Natural killer cell (primary cell): ENCODE data around the gene STK25. TPM values are rescaled to one million over a fixed set of nuclear protein-coding genes. Genes with fewer than 3 reads are reported as not detected.

Experiments
- ATAC-seq, 3 donors: fragments of 150-1000 bp in 2 of 3; fragments of 200-7000 bp in 1 of 3; cut with Tn5 transposase; 1 replicate in 1 of 3; 2 replicates in 2 of 3; pipeline ENCODE4 v1.10.0; 2021; ENCODE audit warnings: mild to moderate bottlenecking in 2 of 3, moderate library complexity in 2 of 3
- DNase-seq, 2 donors: peaks; one replicate each; pipeline versions ENCODE4 v3.0.0 to v3.0.0-alpha.2; 2013 to 2021; ENCODE audit warnings: mixed read lengths in 1 of 2
- H3K27ac ChIP-seq: one replicate; pipeline ENCODE4 v1.5.1; 2013; ENCODE audit warnings: mild to moderate bottlenecking, low read length
- H3K27me3 ChIP-seq: one replicate; pipeline ENCODE4 v1.6.1; 2013; ENCODE audit warnings: low read length; ENCODE audit not compliant: control insufficient read depth, insufficient read depth
- H3K36me3 ChIP-seq: one replicate; pipeline ENCODE4 v1.6.1; 2013; ENCODE audit warnings: low read length; ENCODE audit not compliant: control insufficient read depth, insufficient read depth
- H3K4me1 ChIP-seq: one replicate; pipeline ENCODE4 v1.6.1; 2013; ENCODE audit warnings: low read length; ENCODE audit not compliant: control insufficient read depth, insufficient read depth
- H3K4me3 ChIP-seq: one replicate; pipeline ENCODE4 v1.5.1; 2013; ENCODE audit warnings: low read length
- H3K9me3 ChIP-seq: one replicate; pipeline ENCODE4 v1.6.1; 2013; ENCODE audit warnings: low read length; ENCODE audit not compliant: control insufficient read depth, insufficient read depth
- H3K27ac Mint-ChIP-seq, 2 donors: one replicate each; pipeline ENCODE4 v1.8.0; 2022; ENCODE audit warnings: mild to moderate bottlenecking in 2 of 2, mixed read lengths in 2 of 2, moderate library complexity in 1 of 2
- H3K27me3 Mint-ChIP-seq, 2 donors: one replicate each; pipeline ENCODE4 v1.8.0; 2022; ENCODE audit warnings: low read depth in 2 of 2, mixed read lengths in 2 of 2
- H3K36me3 Mint-ChIP-seq: one replicate; pipeline ENCODE4 v1.8.0; 2022; ENCODE audit warnings: mixed read lengths
- H3K4me1 Mint-ChIP-seq, 2 donors: one replicate each; pipeline ENCODE4 v1.8.0; 2022; ENCODE audit warnings: mixed read lengths in 2 of 2
- H3K4me3 Mint-ChIP-seq: one replicate; pipeline ENCODE4 v1.8.0; 2022; ENCODE audit warnings: mild to moderate bottlenecking, moderate library complexity, mixed read lengths
- H3K9me3 Mint-ChIP-seq, 2 donors: one replicate each; pipeline ENCODE4 v1.8.0; 2022; ENCODE audit warnings: mixed read lengths in 2 of 2
- WGBS: methylation state at CpG from one replicate; pipeline ENCODE4 v1.1.7; 2013; ENCODE audit warnings: missing lambda C conversion rate; ENCODE audit not compliant: insufficient coverage; 5-methylcytosine and 5-hydroxymethylcytosine counted together
- intact Hi-C: fragments of 100-400 bp; cut with micrococcal nuclease; formaldehyde crosslinking; loops from one replicate; pipeline ENCODE4 v1.14.2; 2022
- total RNA-seq, 4 donors: library from RNA; stranded (reverse); fragments of 120-200 nt in 1 of 4; gene quantifications; one replicate each; pipeline versions ENCODE4 v1.2.3 to v1.2.4, GENCODE V29; 2013 to 2022
- TF ChIP-seq, protein P1 (sequence below): fragments of 200-600 bp; IDR thresholded peaks from one replicate; pipeline ENCODE4 v1.8.0; 2022; ENCODE audit warnings: antibody characterized with exemption

The STK25 gene
- total RNA-seq, 3 donors from 2014 or later (not counting 1 experiment from before 2014, with no cell fraction given) = 110 to 140 (median 135) TPM

DNA sequence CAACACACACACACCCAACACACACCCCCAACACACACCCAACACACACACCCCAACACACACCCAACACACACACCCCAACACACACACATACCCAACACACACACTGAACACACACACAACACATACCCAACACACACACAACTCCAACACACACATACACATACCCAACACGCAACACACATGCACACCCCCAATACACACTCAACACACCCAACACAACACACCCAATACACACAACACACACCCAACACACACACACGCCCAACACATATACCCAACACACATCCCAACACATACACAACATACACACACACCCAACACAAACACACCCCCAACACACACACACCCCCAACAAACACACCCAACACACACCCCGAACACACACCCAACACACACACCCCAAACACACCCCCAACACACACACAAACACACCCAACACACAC, 8.2 kb upstream of the STK25 start:
- H3K4me1 Mint-ChIP-seq = peaks cover 22 to 32% of the 10 kb centered on the region in 2 donors
- Histone ChIP-seq H3K4me1 (peaks cover 10% of the 10 kb centered on the region), H3K27me3 (no peaks in the 10 kb centered on the region), H3K27ac (no peak overlapping the region), H3K9me3 (no peaks in the 10 kb centered on the region), H3K36me3 (no peaks in the 10 kb centered on the region), H3K4me3 (no peak overlapping the region)
- ATAC-seq (no peak), DNase-seq (no peak)
- H3K36me3 Mint-ChIP-seq = no peaks in the 10 kb centered on the region
- peaks cover 0 to 3% of the 10 kb centered on the region in 2 donors for H3K27me3 Mint-ChIP-seq
- peak overlapping the region in 1 of 2 donors; percentile 67 for H3K27ac Mint-ChIP-seq
- no peak overlapping the region for H3K4me3 Mint-ChIP-seq
- peaks cover 4 to 7% of the 10 kb centered on the region in 2 donors for H3K9me3 Mint-ChIP-seq
- TF ChIP-seq, protein P1, sequence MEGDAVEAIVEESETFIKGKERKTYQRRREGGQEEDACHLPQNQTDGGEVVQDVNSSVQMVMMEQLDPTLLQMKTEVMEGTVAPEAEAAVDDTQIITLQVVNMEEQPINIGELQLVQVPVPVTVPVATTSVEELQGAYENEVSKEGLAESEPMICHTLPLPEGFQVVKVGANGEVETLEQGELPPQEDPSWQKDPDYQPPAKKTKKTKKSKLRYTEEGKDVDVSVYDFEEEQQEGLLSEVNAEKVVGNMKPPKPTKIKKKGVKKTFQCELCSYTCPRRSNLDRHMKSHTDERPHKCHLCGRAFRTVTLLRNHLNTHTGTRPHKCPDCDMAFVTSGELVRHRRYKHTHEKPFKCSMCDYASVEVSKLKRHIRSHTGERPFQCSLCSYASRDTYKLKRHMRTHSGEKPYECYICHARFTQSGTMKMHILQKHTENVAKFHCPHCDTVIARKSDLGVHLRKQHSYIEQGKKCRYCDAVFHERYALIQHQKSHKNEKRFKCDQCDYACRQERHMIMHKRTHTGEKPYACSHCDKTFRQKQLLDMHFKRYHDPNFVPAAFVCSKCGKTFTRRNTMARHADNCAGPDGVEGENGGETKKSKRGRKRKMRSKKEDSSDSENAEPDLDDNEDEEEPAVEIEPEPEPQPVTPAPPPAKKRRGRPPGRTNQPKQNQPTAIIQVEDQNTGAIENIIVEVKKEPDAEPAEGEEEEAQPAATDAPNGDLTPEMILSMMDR = no peak
- 94% methylated on average over 3 of the region's 3 CpGs for WGBS
- intact Hi-C loops = no loop called here

DNA sequence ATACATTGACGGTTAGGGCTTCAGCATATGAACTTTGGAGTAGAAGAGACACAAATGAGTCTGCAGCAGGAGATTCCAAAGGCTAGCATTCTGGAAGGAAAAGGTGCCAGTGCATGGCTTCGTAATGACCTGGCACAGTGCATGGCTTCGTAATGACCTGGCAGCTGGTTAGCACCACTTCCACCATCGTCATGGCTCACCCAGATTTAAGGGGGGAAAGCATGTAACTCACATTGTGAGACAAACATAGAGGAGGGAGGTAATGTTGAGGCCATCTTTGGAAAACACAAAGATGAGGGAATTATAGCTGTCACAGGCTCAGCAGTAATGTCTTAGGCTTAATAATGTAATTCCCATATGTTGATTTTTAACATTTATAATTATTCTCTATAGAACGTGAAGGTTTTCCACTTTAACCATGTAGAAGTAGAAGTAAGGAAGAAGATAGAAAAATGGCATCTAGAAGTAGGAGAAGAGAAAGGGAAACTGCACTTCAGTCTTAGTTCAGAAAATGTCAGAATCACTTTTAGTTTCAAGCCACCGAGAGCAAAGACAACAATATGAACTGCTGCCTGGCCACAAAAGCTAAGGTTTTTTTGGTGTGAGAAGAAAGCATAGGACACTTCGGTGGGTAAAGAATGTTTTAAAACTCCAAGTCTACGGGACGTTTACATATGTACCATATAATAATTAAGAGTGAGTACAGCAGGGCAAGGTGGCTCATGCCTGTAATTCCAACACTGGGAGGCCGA, 6.8 kb upstream of the STK25 start:
- Histone ChIP-seq H3K36me3 (no peaks in the 10 kb centered on the region), H3K4me3 (no peak overlapping the region), H3K9me3 (no peaks in the 10 kb centered on the region), H3K4me1 (peaks cover 4% of the 10 kb centered on the region), H3K27me3 (no peaks in the 10 kb centered on the region), H3K27ac (no peak overlapping the region)
- Mint-ChIP-seq H3K27ac (peak overlapping the region; percentile 77 to 80), H3K36me3 (no peaks in the 10 kb centered on the region), H3K9me3 (peaks cover 4 to 7% of the 10 kb centered on the region in 2 donors), H3K4me1 (peaks cover 13 to 25% of the 10 kb centered on the region in 2 donors), H3K4me3 (peak overlapping the region; percentile 43), H3K27me3 (peaks cover 0 to 3% of the 10 kb centered on the region in 2 donors)
- ATAC-seq (peak in 2 of 3 donors; percentile 38 to 62), DNase-seq (no peak)
- TF ChIP-seq, protein P1 = no peak
- WGBS = 74% methylated on average over 5 of the region's 10 CpGs
- intact Hi-C loops = no loop called here

DNA sequence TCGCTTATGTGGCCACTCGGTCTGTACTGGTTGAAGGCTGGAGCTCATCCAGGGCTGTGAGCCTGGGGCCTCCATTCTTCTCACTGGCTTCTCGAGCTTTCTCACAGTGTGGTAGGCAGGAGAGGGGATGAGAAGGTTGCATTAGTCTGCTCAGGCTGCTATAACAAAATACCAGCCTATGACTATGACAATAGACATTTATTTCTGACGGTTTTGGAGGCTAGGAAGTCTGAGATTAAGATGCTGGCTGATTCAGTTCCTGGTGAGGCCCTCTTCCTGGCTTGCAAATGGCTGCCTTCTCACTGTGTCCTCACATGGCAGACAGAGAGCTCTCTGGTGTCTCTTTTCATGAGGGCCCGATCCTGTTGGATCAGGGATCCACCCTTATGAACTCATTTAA, 6.2 kb upstream of the STK25 start:
- 94% methylated on average over 4 of the region's 5 CpGs for WGBS
- TF ChIP-seq, protein P1 = no peak
- Mint-ChIP-seq H3K36me3 (no peaks in the 10 kb centered on the region), H3K9me3 (peaks cover 4 to 7% of the 10 kb centered on the region in 2 donors), H3K4me3 (no peak overlapping the region), H3K4me1 (peaks cover 15 to 27% of the 10 kb centered on the region in 2 donors), H3K27me3 (peaks cover 0 to 3% of the 10 kb centered on the region in 2 donors), H3K27ac (peak overlapping the region; percentile 77 to 80)
- H3K9me3 ChIP-seq = no peaks in the 10 kb centered on the region
- peaks cover 4% of the 10 kb centered on the region for H3K4me1 ChIP-seq
- H3K27me3 ChIP-seq = no peaks in the 10 kb centered on the region
- no peak overlapping the region for H3K4me3 ChIP-seq
- DNase-seq (no peak), ATAC-seq (no peak)
- H3K36me3 ChIP-seq = no peaks in the 10 kb centered on the region
- H3K27ac ChIP-seq = no peak overlapping the region
- intact Hi-C loops = no loop called here
